ENCODE results near the gene DPYSL4.

DPYSL4 gene

GRCh38 chr10:132226586-132227405 lies 40.0 kb downstream of the DPYSL4 start:
- H3K4me3 ChIP-seq (replicated peaks; ENCODE audit: low read depth, low read length), result no peak overlapping the region
- DNase-seq (ENCODE audit: extremely low read depth, low read depth), result no peak
- no peak for TF ChIP-seq CTCF (IDR thresholded peaks at IDR 0.05; ENCODE audit: low read depth, low read length, missing control alignments)

- TF ChIP-seq CTCF (IDR thresholded peaks at IDR 0.05; ENCODE audit: low read depth, low read length, missing control alignments), result no peak
- DNase-seq (ENCODE audit: extremely low read depth, low read depth), result no peak
- H3K4me3 ChIP-seq (replicated peaks; ENCODE audit: low read depth, low read length), result no peak overlapping the region
Measured at GRCh38 chr10:132227851-132228390, 41.2 kb downstream of the DPYSL4 start.

- DNase-seq (ENCODE audit: extremely low read depth, low read depth), result no peak
- no peak for TF ChIP-seq CTCF (IDR thresholded peaks at IDR 0.05; ENCODE audit: low read depth, low read length, missing control alignments)
Measured at GRCh38 chr10:132228616-132229015, 41.9 kb downstream of the DPYSL4 start.

GRCh38 chr10:132229096-132229495 lies 42.3 kb downstream of the DPYSL4 start:
- no peak overlapping the region for H3K4me3 ChIP-seq (replicated peaks; ENCODE audit: low read depth, low read length)
- no peak for DNase-seq (ENCODE audit: extremely low read depth, low read depth)
- no peak for TF ChIP-seq CTCF (IDR thresholded peaks at IDR 0.05; ENCODE audit: low read depth, low read length, missing control alignments)

More at GRCh38 chr10:132228616-132229015, 41.9 kb downstream of the DPYSL4 start:
- no peak overlapping the region for H3K4me3 ChIP-seq (replicated peaks; ENCODE audit: low read depth, low read length)

GRCh38 chr10:132229834-132230556 lies 43.2 kb downstream of the DPYSL4 start:
- TF ChIP-seq CTCF (IDR thresholded peaks at IDR 0.05; ENCODE audit: low read depth, low read length, missing control alignments), result no peak
- DNase-seq (ENCODE audit: extremely low read depth, low read depth), result no peak
- H3K4me3 ChIP-seq (replicated peaks; ENCODE audit: low read depth, low read length), result no peak overlapping the region

- no peak for DNase-seq (ENCODE audit: extremely low read depth, low read depth)
- no peak for TF ChIP-seq CTCF (IDR thresholded peaks at IDR 0.05; ENCODE audit: low read depth, low read length, missing control alignments)
- no peak overlapping the region for H3K4me3 ChIP-seq (replicated peaks; ENCODE audit: low read depth, low read length)
Measured at GRCh38 chr10:132230557-132231210, 43.9 kb downstream of the DPYSL4 start.

Measured in HFF-Myc (cell line).